T-helper 1 cell treated with Interleukin-12 subunit alpha and Interleukin-12 subunit beta and Interleukin-4 antibody, amounts not matched to agents 30 ng/mL and 1 ng/mL, for 36 hours (primary cell): Measurements from ENCODE around the gene RAI1. TPM values are rescaled to one million over a fixed set of nuclear protein-coding genes. Genes with fewer than 3 reads are reported as not detected.
"Not testable (repeated sequence)": the region's sequence is repeated elsewhere in the genome, so short reads cannot be mapped to it uniquely, and the experiment has no call there.

Experiments
- intact Hi-C: fragments of 100-400 bp; cut with micrococcal nuclease; formaldehyde crosslinking; loops from one replicate; pipeline ENCODE4 v1.15.1; 2024
- total RNA-seq: library from RNA; stranded (reverse); gene quantifications from 2 replicates; pipeline ENCODE4 v1.2.3, GENCODE V29; 2022

RAI1 gene
- total RNA-seq, 1 donor from 2014 or later: 24.4 TPM

- intact Hi-C loops: loop anchor here (5.0 kb wide), 2 partner anchors 158 to 503 kb away; partner anchors contain the start of genes ALKBH5 and SREBF1
Observed at GRCh38 chr17:17679748-17680147, 1.5 kb upstream of the RAI1 start.

GRCh38 chr17:17680477-17681186 is 626 bp upstream of the RAI1 start:
- intact Hi-C loops: loop anchor here (1.0 to 5.0 kb wide), 7 partner anchors 17 to 502 kb away; partner anchors contain the start of genes ALKBH5 and SREBF1

- intact Hi-C loops: loop anchor here (1.0 to 5.0 kb wide), 9 partner anchors 12 to 500 kb away; partner anchors contain the start of genes ALKBH5 and SREBF1
Observed at GRCh38 chr17:17681744-17682292, 560 bp downstream of the RAI1 start.

GRCh38 chr17:17682293-17682736 is 1.1 kb downstream of the RAI1 start:
- intact Hi-C loops: loop anchor here (1.0 to 5.0 kb wide), 4 partner anchors 12 to 500 kb away; partner anchors contain the start of genes ALKBH5 and SREBF1

- intact Hi-C loops: loop anchor here (1.0 to 5.0 kb wide), 5 partner anchors 11 to 499 kb away; partner anchors contain the start of genes ALKBH5, DRC3, SREBF1 and TOM1L2
Observed at GRCh38 chr17:17682737-17683680, 1.8 kb downstream of the RAI1 start.

GRCh38 chr17:17683710-17684365 is 2.6 kb downstream of the RAI1 start:
- intact Hi-C loops: loop anchor here (1.0 to 5.0 kb wide), 3 partner anchors 153 to 498 kb away; partner anchors contain the start of genes ALKBH5, DRC3, SREBF1 and TOM1L2

- intact Hi-C loops: loop anchor here (5.0 kb wide), 2 partner anchors 152 to 497 kb away; partner anchors contain the start of genes ALKBH5 and SREBF1
Observed at GRCh38 chr17:17684906-17685774, 3.9 kb downstream of the RAI1 start.

- intact Hi-C loops: no loop called here
Observed at GRCh38 chr17:17685775-17686291, 4.6 kb downstream of the RAI1 start.

- intact Hi-C loops: no loop called here
Observed at GRCh38 chr17:17689312-17689711, 8.1 kb downstream of the RAI1 start.

- intact Hi-C loops: not testable (repeated sequence)
Observed at GRCh38 chr17:17690233-17690632, 9.0 kb downstream of the RAI1 start.

GRCh38 chr17:17691468-17692263 is 10.4 kb downstream of the RAI1 start:
- intact Hi-C loops: no loop called here

GRCh38 chr17:17692353-17693252 is 11.3 kb downstream of the RAI1 start:
- intact Hi-C loops: no loop called here

- intact Hi-C loops: loop anchor here (1.0 kb wide), 5 partner anchors 11 to 490 kb away; partner anchors contain the start of genes ALKBH5, DRC3 and TOM1L2
Observed at GRCh38 chr17:17693253-17694168, 12.3 kb downstream of the RAI1 start.

- intact Hi-C loops: loop anchor here (1.0 kb wide), 5 partner anchors 12 to 489 kb away; partner anchors contain the start of genes ALKBH5, DRC3 and TOM1L2
Observed at GRCh38 chr17:17694169-17695081, 13.2 kb downstream of the RAI1 start.

GRCh38 chr17:17696085-17696484 is 14.8 kb downstream of the RAI1 start:
- intact Hi-C loops: no loop called here
